Loucy (cell line): ENCODE measurements around the gene JARID2.

Experiments
- H2AFZ ChIP-seq: fragments of 200-600 bp; sonication (generic); 2 replicates; pipeline ENCODE4 v1.6.0; 2016; ENCODE audit warnings: antibody characterized with exemption, mild to moderate bottlenecking, low read length, moderate library complexity
- H3F3A ChIP-seq: fragments of 200-600 bp; 2 replicates; pipeline ENCODE4 v1.6.0; 2016; ENCODE audit warnings: antibody characterized with exemption, low read depth, mild to moderate bottlenecking
- H3K27me3 ChIP-seq: fragments of 200-600 bp; sonication (generic); 2 replicates; pipeline ENCODE4 v1.6.1; 2014; ENCODE audit warnings: low read length, mild to moderate bottlenecking; ENCODE audit not compliant: insufficient read depth, poor library complexity, severe bottlenecking
- H3K36me3 ChIP-seq: fragments of 200-600 bp; sonication (generic); 2 replicates; pipeline ENCODE4 v1.6.1; 2016; ENCODE audit warnings: low read length; ENCODE audit not compliant: insufficient read depth
- H3K4me1 ChIP-seq: fragments of 200-600 bp; sonication (generic); 2 replicates; pipeline ENCODE4 v1.5.1; 2014; ENCODE audit warnings: low read length, mild to moderate bottlenecking; ENCODE audit not compliant: insufficient read depth, poor library complexity, severe bottlenecking
- H3K4me2 ChIP-seq: fragments of 200-600 bp; sonication (generic); 2 replicates; pipeline ENCODE4 v1.6.0; 2014; ENCODE audit warnings: antibody characterized with exemption, low read length, low read depth, mild to moderate bottlenecking; ENCODE audit not compliant: poor library complexity, severe bottlenecking
- H3K4me3 ChIP-seq: fragments of 200-600 bp; sonication (generic); 2 replicates; pipeline ENCODE4 v1.5.1; 2014; ENCODE audit warnings: low read length, mild to moderate bottlenecking, mixed read lengths; ENCODE audit not compliant: poor library complexity, severe bottlenecking
- H3K79me2 ChIP-seq: fragments of 200-600 bp; sonication (generic); 2 replicates; pipeline ENCODE4 v1.6.1; 2014; ENCODE audit warnings: low read length; ENCODE audit not compliant: insufficient read depth
- H3K9ac ChIP-seq: fragments of 200-600 bp; sonication (generic); 2 replicates; pipeline ENCODE4 v1.6.0; 2014; ENCODE audit warnings: mild to moderate bottlenecking, low read depth, low read length, moderate library complexity; ENCODE audit not compliant: poor library complexity, severe bottlenecking
- H3K9me2 ChIP-seq: fragments of 200-600 bp; sonication (generic); replicated peaks from 2 replicates; pipeline ENCODE4 v1.6.1; 2016; ENCODE audit warnings: low read depth, low read length, mixed read lengths
- H3K9me3 ChIP-seq: fragments of 200-600 bp; sonication (generic); 2 replicates; pipeline ENCODE4 v1.6.1; 2014; ENCODE audit warnings: mild to moderate bottlenecking, antibody characterized with exemption, low read length, low read depth; ENCODE audit not compliant: insufficient read depth
- H4K20me1 ChIP-seq: fragments of 200-600 bp; sonication (generic); 2 replicates; pipeline ENCODE4 v1.6.0; 2014; ENCODE audit warnings: antibody characterized with exemption, low read length, mild to moderate bottlenecking; ENCODE audit not compliant: insufficient read depth, poor library complexity, severe bottlenecking
- CTCF ChIP-seq: fragments of 200-600 bp; sonication (generic); conservative IDR thresholded peaks from 2 replicates; pipeline ENCODE4 v1.5.1; 2014; ENCODE audit warnings: mild to moderate bottlenecking, antibody characterized with exemption, low read length
- EZH2phosphoT487 ChIP-seq: fragments of 200-600 bp; IDR thresholded peaks from 2 replicates; pipeline ENCODE4 v1.6.1; 2018; ENCODE audit warnings: antibody characterized with exemption, mild to moderate bottlenecking, moderate library complexity, borderline replicate concordance

JARID2 gene

GRCh38 chr6:15480525-15480924 lies 234.7 kb downstream of the JARID2 start:
- Histone ChIP-seq H3K9me3 (no peaks in the 10 kb centered on the region), H3K79me2 (peaks cover 100% of the 10 kb centered on the region), H3F3A (no peaks in the 10 kb centered on the region), H4K20me1 (peaks cover 99% of the 10 kb centered on the region), H2AFZ (no peak overlapping the region), H3K27me3 (no peaks in the 10 kb centered on the region), H3K9me2 (no peaks in the 10 kb centered on the region), H3K9ac (no peak overlapping the region), H3K4me2 (no peak overlapping the region), H3K4me3 (no peak overlapping the region), H3K36me3 (peaks cover 81% of the 10 kb centered on the region), H3K4me1 (peaks cover 30% of the 10 kb centered on the region)
- no peak for TF ChIP-seq CTCF
- no peak for TF ChIP-seq EZH2phosphoT487

GRCh38 chr6:15481390-15482291 lies 235.8 kb downstream of the JARID2 start:
- TF ChIP-seq EZH2phosphoT487, result no peak
- no peak for TF ChIP-seq CTCF
- Histone ChIP-seq H4K20me1 (peaks cover 99% of the 10 kb centered on the region), H3K36me3 (peaks cover 80% of the 10 kb centered on the region), H3K4me3 (no peak overlapping the region), H3K9me2 (no peaks in the 10 kb centered on the region), H3K27me3 (no peaks in the 10 kb centered on the region), H3K9ac (no peak overlapping the region), H3K4me1 (peaks cover 30% of the 10 kb centered on the region), H3K4me2 (peak overlapping the region; percentile 5), H3K9me3 (no peaks in the 10 kb centered on the region), H2AFZ (no peak overlapping the region), H3K79me2 (peaks cover 100% of the 10 kb centered on the region), H3F3A (no peaks in the 10 kb centered on the region)

GRCh38 chr6:15483060-15483459 lies 237.2 kb downstream of the JARID2 start:
- H3K9ac ChIP-seq, result no peak overlapping the region
- H3F3A ChIP-seq, result no peaks in the 10 kb centered on the region
- peaks cover 79% of the 10 kb centered on the region for H3K36me3 ChIP-seq
- no peak overlapping the region for H3K4me3 ChIP-seq
- H4K20me1 ChIP-seq, result peaks cover 89% of the 10 kb centered on the region
- H3K9me3 ChIP-seq, result no peaks in the 10 kb centered on the region
- peaks cover 30% of the 10 kb centered on the region for H3K4me1 ChIP-seq
- peaks cover 97% of the 10 kb centered on the region for H3K79me2 ChIP-seq
- no peaks in the 10 kb centered on the region for H3K9me2 ChIP-seq
- no peak overlapping the region for H2AFZ ChIP-seq
- H3K27me3 ChIP-seq, result no peaks in the 10 kb centered on the region
- no peak overlapping the region for H3K4me2 ChIP-seq
- TF ChIP-seq EZH2phosphoT487 (no peak), CTCF (no peak)
